DOHH2 (cell line): ENCODE results near the gene SERPINA9.

ENCODE experiments used
- EZH2phosphoT487 ChIP-seq: fragments of 200-600 bp; sonication (generic); IDR thresholded peaks from 2 replicates; pipeline ENCODE4 v1.6.1; 2017; ENCODE audit warnings: borderline replicate concordance, mild to moderate bottlenecking, antibody characterized with exemption, low read length, moderate library complexity, mixed read lengths
- TF ChIP-seq, protein P1 (sequence below): fragments of 200-600 bp; sonication (generic); IDR thresholded peaks from one replicate; pipeline ENCODE4 v1.5.1; 2014; ENCODE audit warnings: antibody characterized with exemption, mild to moderate bottlenecking, low read depth, low read length; ENCODE audit not compliant: poor library complexity, severe bottlenecking

DNA sequence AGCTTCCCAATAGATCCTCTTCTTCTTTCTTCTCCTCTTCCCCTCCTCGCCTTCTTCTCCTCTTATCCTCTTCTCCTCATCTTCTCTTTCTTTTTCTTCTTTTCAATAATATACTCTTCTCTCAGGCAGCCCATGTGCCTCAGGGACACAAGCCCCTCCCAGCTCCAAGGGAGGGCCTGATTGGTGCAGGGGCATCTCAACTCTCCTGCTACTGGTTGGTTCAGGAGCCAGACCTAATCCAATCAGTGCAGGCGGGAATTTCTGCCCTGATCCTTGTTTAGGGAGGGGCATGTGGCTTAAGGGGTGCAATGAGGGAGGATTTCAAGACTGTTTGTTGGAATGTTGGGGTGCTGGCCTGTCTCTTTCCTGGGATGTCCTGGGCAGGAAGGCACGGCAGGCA is 24.3 kb upstream of the SERPINA9 start:
- TF ChIP-seq, protein P1, sequence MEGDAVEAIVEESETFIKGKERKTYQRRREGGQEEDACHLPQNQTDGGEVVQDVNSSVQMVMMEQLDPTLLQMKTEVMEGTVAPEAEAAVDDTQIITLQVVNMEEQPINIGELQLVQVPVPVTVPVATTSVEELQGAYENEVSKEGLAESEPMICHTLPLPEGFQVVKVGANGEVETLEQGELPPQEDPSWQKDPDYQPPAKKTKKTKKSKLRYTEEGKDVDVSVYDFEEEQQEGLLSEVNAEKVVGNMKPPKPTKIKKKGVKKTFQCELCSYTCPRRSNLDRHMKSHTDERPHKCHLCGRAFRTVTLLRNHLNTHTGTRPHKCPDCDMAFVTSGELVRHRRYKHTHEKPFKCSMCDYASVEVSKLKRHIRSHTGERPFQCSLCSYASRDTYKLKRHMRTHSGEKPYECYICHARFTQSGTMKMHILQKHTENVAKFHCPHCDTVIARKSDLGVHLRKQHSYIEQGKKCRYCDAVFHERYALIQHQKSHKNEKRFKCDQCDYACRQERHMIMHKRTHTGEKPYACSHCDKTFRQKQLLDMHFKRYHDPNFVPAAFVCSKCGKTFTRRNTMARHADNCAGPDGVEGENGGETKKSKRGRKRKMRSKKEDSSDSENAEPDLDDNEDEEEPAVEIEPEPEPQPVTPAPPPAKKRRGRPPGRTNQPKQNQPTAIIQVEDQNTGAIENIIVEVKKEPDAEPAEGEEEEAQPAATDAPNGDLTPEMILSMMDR: no peak
- no peak for TF ChIP-seq EZH2phosphoT487
